GM18519 (cell line): ENCODE measurements around the gene RPUSD1.

Source experiments
- ATAC-seq: cut with Tn5 transposase; IDR thresholded peaks from one replicate; pipeline ENCODE4 v1.9.1; 2021; ENCODE audit warnings: mild to moderate bottlenecking, moderate library complexity; ENCODE audit not compliant: unreplicated experiment, low FRiP score

Gene RPUSD1

GRCh38 chr16:769184-769784 is 18.9 kb downstream of the RPUSD1 start:
- no peak for ATAC-seq

- no peak for ATAC-seq
Measured at GRCh38 chr16:768428-768827, 19.8 kb downstream of the RPUSD1 start.

- ATAC-seq = no peak
Measured at GRCh38 chr16:767743-768235, 20.4 kb downstream of the RPUSD1 start.

- no peak for ATAC-seq
Measured at GRCh38 chr16:766820-767640, 21.2 kb downstream of the RPUSD1 start.

GRCh38 chr16:766008-766819 is 22.0 kb downstream of the RPUSD1 start:
- ATAC-seq = no peak

GRCh38 chr16:765488-765865 is 22.7 kb downstream of the RPUSD1 start:
- ATAC-seq = no peak

GRCh38 chr16:764848-765487 is 23.2 kb downstream of the RPUSD1 start:
- no peak for ATAC-seq

- no peak for ATAC-seq
Measured at GRCh38 chr16:764184-764750, 23.9 kb downstream of the RPUSD1 start.

GRCh38 chr16:763369-764183 is 24.6 kb downstream of the RPUSD1 start:
- no peak for ATAC-seq

- ATAC-seq = no peak
Measured at GRCh38 chr16:762595-763268, 25.4 kb downstream of the RPUSD1 start.

- no peak for ATAC-seq
Measured at GRCh38 chr16:761625-762513, 26.3 kb downstream of the RPUSD1 start.

- ATAC-seq = no peak
Measured at GRCh38 chr16:760545-761343, 27.4 kb downstream of the RPUSD1 start, which contains the start of gene MSLN. TSS of gene MSLN (plus strand) at chr16:760734. CDS start at chr16:762681, 1,947 bp downstream.

- ATAC-seq = no peak
Measured at GRCh38 chr16:760065-760464, 28.1 kb downstream of the RPUSD1 start.

GRCh38 chr16:759110-759910 is 28.9 kb downstream of the RPUSD1 start:
- ATAC-seq = no peak

- ATAC-seq = no peak
Measured at GRCh38 chr16:756428-756827, 31.8 kb downstream of the RPUSD1 start.

GRCh38 chr16:754656-755055 is 33.5 kb downstream of the RPUSD1 start:
- ATAC-seq = no peak
